Measurements from ENCODE around the gene DUSP22.

The DUSP22 gene

DNA sequence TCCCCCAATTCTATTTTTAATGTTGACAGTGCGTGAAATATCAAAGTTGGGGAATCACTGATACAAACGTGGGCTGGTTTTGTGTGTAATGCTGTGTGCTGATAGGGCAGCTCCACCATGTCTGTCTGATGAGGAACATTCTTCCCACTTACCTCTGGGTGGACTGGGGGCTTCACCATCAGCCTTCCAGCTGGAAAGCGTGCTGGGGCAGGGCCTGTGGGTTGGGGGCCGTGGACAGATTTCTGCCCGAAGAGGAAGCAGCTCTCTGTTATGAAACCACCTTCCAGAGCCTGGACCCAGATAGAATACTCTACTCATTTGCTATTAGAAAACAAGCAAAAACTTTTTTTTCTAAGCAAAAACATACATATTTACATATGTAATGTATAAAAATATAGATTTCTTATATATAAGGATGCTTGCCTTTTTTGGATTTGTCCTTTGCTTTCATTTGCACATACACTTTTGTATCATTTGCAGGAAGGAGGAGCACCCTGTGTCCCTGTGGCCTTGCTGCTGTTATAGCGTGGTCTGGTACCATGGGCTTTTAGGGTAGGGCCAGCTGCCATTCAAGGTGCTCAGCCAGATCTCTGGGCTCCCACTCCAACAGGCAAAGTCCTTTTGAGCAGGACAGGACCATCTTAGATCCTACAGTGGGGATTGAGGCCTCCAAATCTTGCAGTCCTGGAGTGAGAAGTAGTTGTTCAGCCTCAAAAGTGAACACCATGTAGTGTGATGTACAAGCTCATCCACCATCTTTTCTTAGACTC, 48.1 kb downstream of the DUSP22 start:
- no peak for DNase-seq (ENCODE audit: low read depth)

DNA sequence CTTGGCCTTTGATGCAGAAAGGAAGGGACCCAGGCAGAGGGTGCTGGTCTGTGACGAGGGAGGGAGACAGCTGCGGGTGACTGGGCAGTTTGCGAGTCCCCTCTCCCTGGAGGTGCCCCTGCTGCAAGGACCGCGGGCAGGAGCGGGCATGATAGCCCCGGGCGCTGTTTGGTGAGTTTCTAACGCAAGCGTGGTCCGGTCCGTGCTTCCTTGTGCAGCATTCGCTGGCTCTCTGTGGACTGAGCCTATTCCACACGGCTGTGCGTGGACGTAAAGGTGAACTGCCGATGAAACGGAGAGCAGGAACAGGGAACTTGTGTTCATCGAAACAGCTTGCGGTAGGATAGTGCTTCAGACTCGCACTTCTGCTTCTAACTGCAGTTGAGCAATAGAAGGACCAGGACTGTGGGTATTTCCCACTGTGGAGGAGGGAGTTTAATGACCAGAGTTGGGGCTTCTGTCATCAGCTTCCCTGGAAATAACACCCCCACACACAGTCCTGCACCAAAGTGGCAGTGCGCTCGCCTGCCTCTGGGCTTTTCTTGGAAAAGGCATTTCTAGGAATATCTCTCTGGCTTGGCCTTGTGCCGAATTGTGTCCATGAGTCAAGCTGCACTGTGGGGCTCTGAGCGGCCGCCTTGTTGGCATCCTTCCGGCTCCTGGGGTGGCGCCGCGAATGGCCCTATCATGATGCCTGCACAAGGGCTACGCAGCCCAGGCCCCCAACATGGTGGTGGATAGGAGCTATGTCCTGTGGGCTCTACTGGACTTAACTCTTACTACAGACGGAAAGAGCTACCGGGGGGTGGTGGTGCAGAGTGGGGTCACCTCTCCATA, 48.9 kb downstream of the DUSP22 start:
- peak; percentile 68 for DNase-seq (ENCODE audit: low read depth)

DNA sequence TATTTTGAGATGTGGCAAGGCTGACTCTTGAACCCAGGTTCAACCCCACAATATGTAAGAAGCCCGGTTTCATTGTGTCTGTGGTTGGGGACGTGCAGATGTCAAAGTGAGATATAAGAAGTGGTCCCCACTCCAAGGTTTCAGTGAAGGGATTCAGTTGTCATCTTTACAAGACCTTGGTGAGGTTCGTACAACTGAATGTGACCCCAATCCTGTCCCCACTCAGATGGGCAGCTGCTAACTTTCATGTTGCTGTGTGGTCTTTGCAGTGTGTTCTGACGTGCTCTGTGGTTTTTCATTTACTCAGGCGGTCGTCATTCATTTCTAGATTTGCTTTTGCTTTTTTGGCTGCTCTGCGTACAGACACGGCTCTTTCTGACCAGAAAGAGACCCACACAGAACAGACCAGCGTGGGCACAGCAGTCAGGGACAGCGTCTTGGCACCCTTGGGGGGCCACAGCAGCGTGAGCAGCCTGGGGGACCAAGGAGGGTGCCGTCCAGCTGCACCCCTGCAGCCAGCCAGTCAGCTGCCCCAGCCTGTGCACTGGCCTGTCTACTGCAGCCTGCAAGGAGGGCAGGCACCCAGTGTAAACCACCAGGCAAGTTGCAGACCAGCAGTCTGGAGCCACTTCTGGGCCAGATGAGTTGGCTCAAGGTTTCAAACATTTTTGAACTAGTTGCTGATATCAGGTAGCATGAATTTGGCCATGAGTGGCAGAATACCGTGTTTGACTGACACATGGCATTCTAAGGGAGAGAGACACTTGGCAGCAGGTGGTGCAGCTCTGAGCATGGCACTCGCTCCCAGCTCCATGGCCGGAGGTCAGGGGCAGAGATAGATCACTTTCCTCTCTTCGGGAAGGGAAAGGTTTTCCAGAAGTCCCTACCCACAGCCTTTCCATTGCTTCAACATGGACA, 49.9 kb downstream of the DUSP22 start:
- no peak for DNase-seq (ENCODE audit: low read depth)

DNA sequence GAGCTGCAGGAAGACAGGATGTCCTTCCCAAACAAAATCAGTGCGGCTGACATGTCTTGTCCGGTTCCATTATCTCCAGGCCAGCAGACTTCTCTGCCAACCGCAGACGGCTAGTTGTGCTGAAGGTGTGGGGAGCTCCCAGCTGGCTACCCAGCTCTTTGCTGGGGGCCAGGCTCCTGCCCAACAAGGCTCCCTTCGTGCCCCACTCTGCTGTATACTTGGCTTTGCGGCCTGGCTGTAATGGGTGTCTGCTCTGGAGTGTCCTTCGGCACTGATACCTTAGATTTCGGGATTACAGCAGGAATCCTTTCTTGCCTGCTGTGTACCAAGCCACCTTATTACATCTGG, 50.5 kb downstream of the DUSP22 start:
- DNase-seq (ENCODE audit: low read depth) = no peak

DNA sequence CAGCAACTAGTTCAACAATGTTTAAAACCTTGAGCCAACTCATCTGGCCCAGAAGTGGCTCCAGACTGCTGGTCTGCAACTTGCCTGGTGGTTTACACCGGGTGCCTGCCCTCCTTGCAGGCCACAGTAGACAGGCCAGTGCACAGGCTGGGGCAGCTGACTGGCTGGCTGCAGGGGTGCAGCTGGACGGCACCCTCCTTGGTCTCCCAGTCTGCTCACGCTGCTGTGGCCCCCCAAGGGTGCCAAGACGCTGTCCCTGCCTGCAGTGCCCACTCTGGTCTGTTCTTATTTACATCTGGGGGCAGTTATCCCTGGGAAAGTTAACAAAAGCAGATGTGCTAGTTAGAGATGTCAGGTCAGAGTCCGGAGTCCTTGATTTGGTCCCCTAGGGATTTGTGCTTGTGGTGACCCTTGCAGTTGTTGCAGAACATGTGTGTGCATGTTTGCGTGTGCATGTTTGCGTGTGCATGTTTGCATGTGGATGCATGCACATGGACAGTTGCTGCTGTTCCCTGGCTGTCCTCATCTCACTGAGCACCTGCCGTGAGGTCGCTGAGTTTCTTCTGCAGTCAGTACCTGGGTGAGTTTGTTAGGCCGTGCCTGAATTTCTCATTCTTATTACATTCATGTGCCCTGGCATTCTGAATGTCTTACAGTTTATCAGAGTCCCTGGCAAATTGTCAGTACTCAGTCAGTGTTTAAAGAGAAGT, 51.1 kb downstream of the DUSP22 start:
- no peak for DNase-seq (ENCODE audit: low read depth)

DNA sequence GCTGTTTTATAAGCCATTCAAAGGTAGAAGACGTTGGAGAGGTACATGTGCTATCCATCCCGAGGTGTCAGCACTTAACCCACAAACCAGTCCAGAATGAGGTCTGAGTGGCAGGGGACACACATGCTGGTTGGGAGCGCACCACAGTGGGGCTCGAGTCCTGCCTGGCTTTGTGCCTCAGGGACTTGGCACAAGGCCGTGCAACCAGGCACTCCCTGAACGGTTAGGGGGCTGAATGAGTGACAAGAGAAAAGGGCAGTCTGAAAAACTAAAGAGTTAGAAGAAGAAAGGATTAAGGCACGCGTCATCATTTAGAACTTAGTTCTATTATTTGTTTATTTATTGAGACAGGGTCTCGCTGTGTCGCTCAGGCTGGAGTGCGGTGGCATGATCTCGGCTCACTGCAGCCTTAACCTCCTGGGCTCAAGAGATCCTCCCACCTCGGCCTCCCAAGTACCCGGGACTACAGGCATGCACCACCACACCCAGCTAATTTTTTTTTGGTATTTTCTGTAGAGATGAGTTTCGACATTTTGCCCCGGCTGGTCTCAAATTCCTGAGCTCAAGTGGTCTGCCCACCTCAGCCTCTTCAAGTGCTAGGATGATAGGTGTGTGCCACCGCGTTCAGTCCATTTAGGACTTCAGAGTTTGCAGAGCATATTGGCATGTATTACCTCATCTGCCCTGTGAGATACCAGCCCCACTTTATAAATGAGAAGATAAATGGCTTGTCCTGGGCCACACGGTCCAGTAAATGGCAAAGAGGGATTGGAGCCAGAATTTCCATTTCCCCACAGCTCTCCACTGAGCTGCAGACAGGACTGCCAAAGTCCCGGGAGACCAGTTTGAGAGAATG, 51.9 kb downstream of the DUSP22 start:
- no peak for DNase-seq (ENCODE audit: low read depth)

DNA sequence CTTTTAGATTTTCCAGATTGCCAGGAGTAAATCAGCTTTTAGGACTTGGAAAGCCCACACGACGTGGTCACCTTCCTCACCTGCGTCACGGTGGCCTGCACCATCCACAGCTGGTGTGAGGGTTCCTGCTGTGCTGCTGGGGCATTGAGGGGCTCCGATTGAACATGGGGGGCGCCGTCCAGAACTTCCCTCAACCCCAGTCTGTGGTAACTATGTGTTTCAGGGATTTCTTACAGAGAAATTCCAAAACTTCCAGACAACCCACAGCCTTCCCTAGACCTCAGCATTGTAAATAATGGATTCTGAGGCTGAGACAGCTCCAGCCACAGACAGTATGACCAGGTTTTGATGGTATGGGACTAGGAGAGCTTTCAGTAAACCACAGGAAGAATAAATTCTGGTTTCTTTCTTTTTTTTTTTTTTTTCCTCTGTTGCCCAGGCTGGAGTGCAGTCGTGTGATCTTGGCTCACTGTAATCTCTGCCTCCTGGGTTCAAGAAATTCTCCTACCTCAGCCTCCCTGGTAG, 52.6 kb downstream of the DUSP22 start:
- no peak for DNase-seq (ENCODE audit: low read depth)

DNA sequence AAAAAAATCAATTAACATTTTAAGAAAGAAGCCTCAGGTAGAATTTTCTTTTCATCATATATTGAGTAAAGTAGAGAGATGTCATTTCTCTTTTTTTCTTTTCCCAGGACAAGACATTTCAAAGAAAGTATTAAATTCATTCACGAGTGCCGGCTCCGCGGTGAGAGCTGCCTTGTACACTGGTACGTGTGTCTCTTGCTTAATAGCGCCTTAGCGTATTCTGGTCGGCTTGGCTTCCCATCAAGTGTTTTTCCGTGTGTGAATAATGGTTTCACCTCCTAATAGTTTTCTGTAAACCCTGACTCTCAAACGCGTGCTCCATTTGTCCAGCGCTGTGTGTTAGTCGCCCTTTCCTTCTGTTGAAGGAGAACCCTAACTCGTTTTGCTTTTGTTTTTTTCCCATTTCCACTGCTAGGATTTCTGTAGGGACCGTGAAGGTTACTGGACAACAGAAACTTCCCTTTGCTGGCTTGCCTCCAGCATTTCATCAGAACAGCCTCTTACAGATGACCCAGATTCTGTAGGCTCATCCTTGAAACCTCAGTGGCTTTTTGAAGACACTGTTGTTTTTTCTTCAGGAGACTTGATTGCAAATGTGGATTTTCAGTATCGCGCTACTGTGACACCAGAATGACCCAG, 53.6 kb downstream of the DUSP22 start:
- no peak for DNase-seq (ENCODE audit: low read depth)

DNA sequence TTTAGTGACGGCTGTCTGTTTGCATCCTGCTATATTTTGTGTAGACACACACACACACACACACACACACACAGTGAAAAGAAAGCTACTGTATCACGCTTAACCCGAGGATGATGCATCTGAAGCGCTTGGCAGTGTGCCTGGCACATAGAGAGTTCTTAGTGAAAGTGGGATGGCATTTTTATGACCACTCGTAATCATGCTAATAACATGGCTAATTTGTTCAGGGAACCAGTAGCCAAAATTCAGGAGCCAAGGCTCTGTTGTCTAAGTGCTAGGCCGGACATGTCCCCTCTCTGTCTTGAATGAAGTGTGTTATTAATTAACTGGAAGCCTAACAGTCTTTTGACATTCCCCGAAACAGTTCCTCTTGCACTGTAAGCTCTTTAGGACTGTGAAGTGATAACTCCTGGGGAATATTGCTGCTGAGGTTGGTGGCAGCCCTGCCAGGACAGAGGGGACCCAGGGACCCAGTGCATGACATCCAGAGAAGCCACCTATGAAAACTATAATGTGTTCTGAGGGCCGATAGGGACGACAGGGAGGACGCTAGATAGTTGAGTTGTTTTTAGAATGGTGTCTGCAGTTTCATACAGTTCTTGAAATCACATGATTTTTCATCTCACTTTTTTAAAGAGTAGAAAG, 54.2 kb downstream of the DUSP22 start:
- no peak for DNase-seq (ENCODE audit: low read depth)

DNA sequence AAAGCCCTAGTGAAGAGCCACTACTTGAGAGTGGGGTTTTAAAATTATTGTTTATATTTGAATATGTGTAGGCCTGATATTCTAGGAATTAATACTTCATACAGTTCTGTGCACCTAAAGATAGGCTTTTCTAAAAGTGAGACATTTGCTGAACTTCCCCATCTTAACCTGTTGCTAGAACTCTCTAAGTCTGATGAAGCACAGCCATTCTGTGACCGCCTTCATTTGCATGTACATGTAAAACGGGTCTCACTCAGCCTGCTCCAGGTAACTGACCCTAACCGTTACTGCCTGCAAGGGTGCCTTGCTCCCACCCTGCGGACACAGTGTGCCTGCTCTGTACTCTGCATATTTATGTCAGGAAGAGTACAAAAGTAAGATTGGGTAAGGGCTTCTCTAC, 54.9 kb downstream of the DUSP22 start:
- no peak for DNase-seq (ENCODE audit: low read depth)

DNA sequence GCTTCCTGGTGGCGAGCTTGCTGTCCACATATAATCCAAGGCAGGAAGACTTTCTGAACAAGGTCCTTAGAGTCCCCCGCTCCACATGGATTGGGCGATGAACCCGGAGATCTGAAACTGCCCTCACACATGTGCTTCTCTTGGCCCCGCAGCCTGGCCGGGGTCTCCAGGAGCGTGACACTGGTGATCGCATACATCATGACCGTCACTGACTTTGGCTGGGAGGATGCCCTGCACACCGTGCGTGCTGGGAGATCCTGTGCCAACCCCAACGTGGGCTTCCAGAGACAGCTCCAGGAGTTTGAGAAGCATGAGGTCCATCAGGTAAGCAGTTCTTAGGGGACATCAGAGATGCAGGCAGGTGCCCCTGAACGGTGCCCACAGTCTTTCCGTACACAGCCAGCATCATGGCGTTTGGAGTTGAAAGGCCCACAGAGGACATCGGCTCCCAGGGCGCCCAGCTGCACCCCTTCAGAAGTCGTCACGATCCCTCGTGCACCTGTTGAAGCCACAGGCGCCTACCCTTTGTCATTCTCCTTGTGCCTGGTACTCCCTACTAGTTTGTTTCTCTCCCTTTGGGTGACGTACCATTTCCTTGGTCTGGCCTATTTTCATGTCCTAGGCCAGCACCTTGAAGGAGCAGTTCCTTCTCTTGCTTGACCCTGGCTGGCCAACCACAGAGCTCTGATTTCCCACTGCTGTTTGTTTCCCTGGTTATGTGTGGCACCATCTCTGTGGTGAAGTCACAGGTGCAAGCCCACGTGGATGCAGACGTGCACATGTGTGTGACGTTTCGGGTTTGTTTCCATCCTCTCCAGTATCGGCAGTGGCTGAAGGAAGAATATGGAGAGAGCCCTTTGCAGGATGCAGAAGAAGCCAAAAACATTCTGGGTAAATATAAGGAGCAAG, 55.9 kb downstream of the DUSP22 start:
- DNase-seq (ENCODE audit: low read depth) = no peak

DNA sequence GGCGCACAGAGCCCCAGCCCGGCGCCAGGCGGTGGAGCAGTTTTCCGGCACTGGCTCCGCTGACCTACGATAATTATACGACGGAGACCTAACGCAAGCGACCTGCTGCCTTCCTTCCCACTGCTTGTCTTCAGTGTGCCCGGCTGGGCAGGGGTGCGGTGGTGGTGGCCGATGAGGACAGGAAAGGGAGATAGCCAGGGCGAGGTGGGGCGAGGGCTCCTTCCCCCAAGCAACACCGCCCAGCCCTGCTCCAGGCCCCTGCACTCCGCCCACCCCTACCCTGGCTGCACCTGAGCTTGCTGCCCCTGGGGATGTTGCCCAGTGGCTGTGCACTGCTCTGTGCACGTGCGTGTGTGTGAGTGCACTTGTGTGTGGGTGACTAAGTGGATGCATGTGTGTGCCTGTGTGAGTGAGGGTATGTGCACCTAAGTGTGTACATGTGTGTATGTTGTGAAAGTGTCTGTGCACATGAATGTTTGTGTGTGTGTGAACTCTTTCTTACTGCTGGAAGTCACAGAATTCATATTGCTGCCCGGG, 56.6 kb downstream of the DUSP22 start:
- DNase-seq (ENCODE audit: low read depth) = no peak

DNA sequence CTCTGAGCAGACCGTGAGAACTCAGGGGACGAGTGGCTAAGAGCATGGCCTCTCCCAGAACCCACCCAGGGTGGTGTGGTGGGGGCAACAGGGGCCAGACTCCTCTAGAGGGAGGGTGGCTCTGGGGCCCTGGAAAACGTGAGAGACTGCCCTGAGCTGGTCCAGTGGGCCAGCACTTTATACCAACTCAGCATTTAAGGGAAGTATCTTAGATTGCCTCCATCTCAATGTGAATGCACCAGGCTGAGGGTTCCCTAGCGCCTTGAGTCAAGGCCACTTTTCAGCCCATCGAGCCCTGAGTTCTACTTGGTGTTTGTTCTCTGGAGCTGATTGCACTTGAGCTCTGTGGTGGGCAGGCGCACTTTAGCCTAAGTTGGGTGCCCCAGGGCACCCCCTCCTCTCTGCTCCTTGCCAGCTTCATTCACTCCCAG, 57.2 kb downstream of the DUSP22 start:
- DNase-seq (ENCODE audit: low read depth) = no peak

DNA sequence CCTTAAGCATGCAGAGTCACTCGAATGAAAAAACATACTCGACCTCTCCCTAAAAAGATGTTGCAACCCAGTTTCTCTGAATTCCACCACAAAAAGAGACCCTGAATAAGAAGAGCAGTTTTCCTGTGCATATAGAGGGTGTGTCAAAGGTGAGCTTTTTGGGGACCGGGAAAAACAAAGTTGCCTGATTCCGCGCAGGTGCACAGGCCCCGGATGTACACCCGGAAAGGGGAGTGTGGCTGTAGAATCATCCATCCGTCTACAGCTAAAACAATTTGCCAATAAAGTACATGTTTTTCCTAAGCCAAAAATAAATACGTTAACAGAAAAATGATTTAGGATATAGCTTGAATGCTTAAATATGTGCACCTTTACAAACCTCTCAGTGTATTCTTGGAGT, 58.1 kb downstream of the DUSP22 start:
- no peak for DNase-seq (ENCODE audit: low read depth)

DNA sequence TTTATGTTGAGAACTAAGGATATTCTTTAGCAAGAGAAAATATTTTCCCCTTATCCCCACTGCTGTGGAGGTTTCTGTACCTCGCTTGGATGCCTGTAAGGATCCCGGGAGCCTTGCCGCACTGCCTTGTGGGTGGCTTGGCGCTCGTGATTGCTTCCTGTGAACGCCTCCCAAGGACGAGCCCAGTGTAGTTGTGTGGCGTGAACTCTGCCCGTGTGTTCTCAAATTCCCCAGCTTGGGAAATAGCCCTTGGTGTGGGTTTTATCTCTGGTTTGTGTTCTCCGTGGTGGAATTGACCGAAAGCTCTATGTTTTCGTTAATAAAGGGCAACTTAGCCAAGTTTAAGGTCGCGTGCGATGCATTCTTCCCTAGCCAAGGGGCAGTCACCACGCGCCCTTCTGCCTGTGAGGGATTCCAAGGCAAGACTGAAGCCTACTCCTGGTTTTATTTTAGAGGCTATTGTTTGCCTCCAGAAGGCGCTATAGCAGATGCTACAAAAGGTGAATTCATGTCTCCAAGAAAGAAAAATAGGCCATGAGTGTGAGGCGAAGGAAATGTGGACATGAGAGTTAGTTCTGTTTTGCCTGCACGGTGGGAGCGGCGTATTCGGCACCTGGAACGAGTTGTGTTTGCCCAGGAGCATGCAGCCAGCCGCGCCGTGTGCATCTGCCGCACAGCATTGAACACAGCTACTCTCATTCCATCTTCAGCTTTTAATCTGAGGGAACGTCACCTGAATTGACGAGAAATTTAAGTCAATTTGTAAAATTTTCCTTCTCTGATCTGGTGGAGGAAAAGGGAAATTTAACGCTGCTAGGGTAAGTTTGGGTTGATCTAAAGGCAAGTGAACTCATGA, 59.0 kb downstream of the DUSP22 start:
- no peak for DNase-seq (ENCODE audit: low read depth)

DNA sequence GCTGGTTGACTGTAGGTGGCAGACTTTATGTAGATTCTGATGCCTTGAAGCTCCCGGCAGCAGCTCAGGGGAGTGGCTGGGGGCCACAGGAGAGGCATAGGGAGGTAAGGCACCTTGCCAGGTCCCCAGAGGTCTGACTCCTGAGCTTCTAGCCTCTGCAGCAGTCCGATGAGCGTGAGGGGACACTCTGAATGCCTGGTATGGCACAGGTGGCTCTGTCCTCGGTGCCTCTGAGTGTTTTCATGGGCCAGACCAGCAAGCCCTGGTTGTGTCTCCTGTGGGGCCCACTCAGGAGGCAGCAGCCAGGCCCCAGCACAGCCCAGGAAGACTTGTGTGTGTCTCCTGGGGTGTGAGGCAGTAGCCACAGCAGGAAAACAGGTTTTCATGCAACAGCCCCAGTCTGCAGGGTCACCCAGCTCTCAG, 59.6 kb downstream of the DUSP22 start:
- no peak for DNase-seq (ENCODE audit: low read depth)

DNA sequence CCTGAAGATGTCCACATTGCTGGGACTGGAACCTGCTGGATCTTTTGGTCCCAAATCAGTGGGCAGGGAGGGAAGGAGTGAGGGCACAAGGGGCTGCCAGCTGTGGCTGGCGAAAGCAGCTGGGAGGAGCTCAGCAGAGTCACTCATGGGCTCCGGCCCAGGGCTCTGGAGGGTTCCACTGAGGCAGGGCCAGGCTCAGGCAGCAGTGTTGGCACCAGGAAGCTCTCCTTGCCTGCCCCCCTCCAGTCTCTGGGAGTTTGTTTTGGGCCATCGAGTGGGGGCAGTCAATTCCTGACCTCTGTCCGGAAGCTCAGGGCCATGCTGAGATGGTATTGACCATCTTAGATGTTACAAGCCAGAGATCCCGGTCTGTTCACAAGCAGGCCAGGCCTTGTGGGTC, 60.2 kb downstream of the DUSP22 start:
- no peak for DNase-seq (ENCODE audit: low read depth)

All from stromal cell of bone marrow (primary cell).